ENCODE data around the gene PCDHGA9. TPM values are rescaled to one million over a fixed set of nuclear protein-coding genes. Genes with fewer than 3 reads are reported as not detected.
"Not testable (repeated sequence)": the region's sequence is repeated elsewhere in the genome, so short reads cannot be mapped to it uniquely, and the experiment has no call there.

PCDHGA9 gene
- total RNA-seq, 1 experiment from 2014 or later, result 1.9 TPM

DNA sequence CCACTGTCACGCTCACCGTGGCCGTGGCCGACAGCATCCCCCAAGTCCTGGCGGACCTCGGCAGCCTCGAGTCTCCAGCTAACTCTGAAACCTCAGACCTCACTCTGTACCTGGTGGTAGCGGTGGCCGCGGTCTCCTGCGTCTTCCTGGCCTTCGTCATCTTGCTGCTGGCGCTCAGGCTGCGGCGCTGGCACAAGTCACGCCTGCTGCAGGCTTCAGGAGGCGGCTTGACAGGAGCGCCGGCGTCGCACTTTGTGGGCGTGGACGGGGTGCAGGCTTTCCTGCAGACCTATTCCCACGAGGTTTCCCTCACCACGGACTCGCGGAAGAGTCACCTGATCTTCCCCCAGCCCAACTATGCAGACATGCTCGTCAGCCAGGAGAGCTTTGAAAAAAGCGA, 30.1 kb downstream of the PCDHGA9 start:
- BruUV-seq (replicated peaks); H3K36me3 ChIP-seq (ENCODE audit: low read depth, low read length); ATAC-seq; H3K27ac ChIP-seq (ENCODE audit: low read length); POLR2A ChIA-PET (ENCODE audit: unreplicated experiment); H3K9me2 ChIP-seq (replicated peaks; ENCODE audit: low read length); DNase-seq; H3F3A ChIP-seq (ENCODE audit: low read length, unreplicated experiment); H2AFZ ChIP-seq (ENCODE audit: low read length); intact Hi-C loops (cut with micrococcal nuclease); H4K20me1 ChIP-seq (ENCODE audit: low read length); H3K79me2 ChIP-seq (ENCODE audit: low read length); H3K9ac ChIP-seq (ENCODE audit: low read length); H3K4me2 ChIP-seq (ENCODE audit: low read length); H3K4me3 ChIP-seq (ENCODE audit: low read length); CTCF ChIA-PET; H3K27me3 ChIP-seq (ENCODE audit: low read length); H3K9me3 ChIP-seq (ENCODE audit: low read length); H3K4me1 ChIP-seq (ENCODE audit: insufficient read depth, low read length): not testable (repeated sequence)

GRCh38 chr5:141434006-141434405, 31.4 kb downstream of the PCDHGA9 start:
- intact Hi-C loops (cut with micrococcal nuclease), result no loop called here
- ATAC-seq, result no peak
- no TSS peak for BruUV-seq (replicated peaks)

DNA sequence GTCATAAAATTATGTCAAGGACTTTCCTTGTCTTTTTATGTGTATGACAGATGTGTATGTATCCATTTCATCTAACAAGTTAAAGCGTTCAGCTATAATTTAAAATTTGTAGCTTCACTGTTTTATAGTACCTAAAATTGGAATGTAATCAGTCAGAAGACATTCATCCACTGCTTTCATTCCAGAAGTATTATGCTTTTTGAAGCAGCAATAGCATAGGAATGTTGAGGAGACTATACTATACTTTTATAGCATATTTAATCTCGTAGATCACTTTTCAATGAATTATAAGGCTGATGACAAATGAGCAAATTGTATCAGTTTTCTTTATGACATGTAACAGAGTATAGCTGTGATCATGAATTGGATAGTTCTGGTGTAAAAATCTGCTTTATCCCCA, 34.6 kb downstream of the PCDHGA9 start:
- H3K4me2 ChIP-seq (ENCODE audit: low read length), result no peak overlapping the region
- no peak overlapping the region for H2AFZ ChIP-seq (ENCODE audit: low read length)
- POLR2A ChIA-PET (ENCODE audit: unreplicated experiment), result no interaction called here
- no peaks in the 10 kb centered on the region for H3K27me3 ChIP-seq (ENCODE audit: low read length)
- H3K27ac ChIP-seq (ENCODE audit: low read length), result no peak overlapping the region
- no peaks in the 10 kb centered on the region for H3K79me2 ChIP-seq (ENCODE audit: low read length)
- H3K9me3 ChIP-seq (ENCODE audit: low read length), result no peaks in the 10 kb centered on the region
- CTCF ChIA-PET, result no interaction called here
- intact Hi-C loops (cut with micrococcal nuclease), result no loop called here
- no peaks in the 10 kb centered on the region for H3F3A ChIP-seq (ENCODE audit: low read length, unreplicated experiment)
- H3K4me1 ChIP-seq (ENCODE audit: insufficient read depth, low read length), result no peaks in the 10 kb centered on the region
- ATAC-seq, result no peak
- TF ChIP-seq, protein P1, sequence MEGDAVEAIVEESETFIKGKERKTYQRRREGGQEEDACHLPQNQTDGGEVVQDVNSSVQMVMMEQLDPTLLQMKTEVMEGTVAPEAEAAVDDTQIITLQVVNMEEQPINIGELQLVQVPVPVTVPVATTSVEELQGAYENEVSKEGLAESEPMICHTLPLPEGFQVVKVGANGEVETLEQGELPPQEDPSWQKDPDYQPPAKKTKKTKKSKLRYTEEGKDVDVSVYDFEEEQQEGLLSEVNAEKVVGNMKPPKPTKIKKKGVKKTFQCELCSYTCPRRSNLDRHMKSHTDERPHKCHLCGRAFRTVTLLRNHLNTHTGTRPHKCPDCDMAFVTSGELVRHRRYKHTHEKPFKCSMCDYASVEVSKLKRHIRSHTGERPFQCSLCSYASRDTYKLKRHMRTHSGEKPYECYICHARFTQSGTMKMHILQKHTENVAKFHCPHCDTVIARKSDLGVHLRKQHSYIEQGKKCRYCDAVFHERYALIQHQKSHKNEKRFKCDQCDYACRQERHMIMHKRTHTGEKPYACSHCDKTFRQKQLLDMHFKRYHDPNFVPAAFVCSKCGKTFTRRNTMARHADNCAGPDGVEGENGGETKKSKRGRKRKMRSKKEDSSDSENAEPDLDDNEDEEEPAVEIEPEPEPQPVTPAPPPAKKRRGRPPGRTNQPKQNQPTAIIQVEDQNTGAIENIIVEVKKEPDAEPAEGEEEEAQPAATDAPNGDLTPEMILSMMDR (conservative IDR thresholded peaks at IDR 0.05; ENCODE audit: low read depth, low read length), result no peak
- TF ChIP-seq EZH2 (IDR thresholded peaks at IDR 0.05; ENCODE audit: low read length, unreplicated experiment) (no peak), EZH2phosphoT487 (IDR thresholded peaks at IDR 0.05; ENCODE audit: borderline replicate concordance, low read length) (no peak)
- no peaks in the 10 kb centered on the region for H3K9me2 ChIP-seq (replicated peaks; ENCODE audit: low read length)
- H3K9ac ChIP-seq (ENCODE audit: low read length), result no peak overlapping the region
- H3K36me3 ChIP-seq (ENCODE audit: low read depth, low read length), result no peaks in the 10 kb centered on the region
- no peaks in the 10 kb centered on the region for H4K20me1 ChIP-seq (ENCODE audit: low read length)
- no TSS peak for BruUV-seq (replicated peaks)
- no peak for DNase-seq
- H3K4me3 ChIP-seq (ENCODE audit: low read length), result no peak overlapping the region

More at GRCh38 chr5:141434006-141434405, 31.4 kb downstream of the PCDHGA9 start:
- H3F3A ChIP-seq (ENCODE audit: low read length, unreplicated experiment), result no peaks in the 10 kb centered on the region
- no peaks in the 10 kb centered on the region for H3K36me3 ChIP-seq (ENCODE audit: low read depth, low read length)
- no peak for TF ChIP-seq EZH2 (IDR thresholded peaks at IDR 0.05; ENCODE audit: low read length, unreplicated experiment)
- TF ChIP-seq, protein P1 (conservative IDR thresholded peaks at IDR 0.05; ENCODE audit: low read depth, low read length), result no peak
- TF ChIP-seq EZH2phosphoT487 (IDR thresholded peaks at IDR 0.05; ENCODE audit: borderline replicate concordance, low read length), result no peak
- no peak overlapping the region for H3K4me3 ChIP-seq (ENCODE audit: low read length)
- no peaks in the 10 kb centered on the region for H3K79me2 ChIP-seq (ENCODE audit: low read length)
- no peaks in the 10 kb centered on the region for H3K9me2 ChIP-seq (replicated peaks; ENCODE audit: low read length)
- H3K27ac ChIP-seq (ENCODE audit: low read length), result no peak overlapping the region
- CTCF ChIA-PET, result no interaction called here
- no peaks in the 10 kb centered on the region for H4K20me1 ChIP-seq (ENCODE audit: low read length)
- no peak for DNase-seq
- no peaks in the 10 kb centered on the region for H3K27me3 ChIP-seq (ENCODE audit: low read length)
- 0 out of 2 replicates have a peak, but pooled peaks cover 4% of the 10 kb centered on the region for H3K9me3 ChIP-seq (ENCODE audit: low read length)
- H2AFZ ChIP-seq (ENCODE audit: low read length), result no peak overlapping the region
- H3K4me2 ChIP-seq (ENCODE audit: low read length), result no peak overlapping the region
- H3K4me1 ChIP-seq (ENCODE audit: insufficient read depth, low read length), result no peaks in the 10 kb centered on the region
- no peak overlapping the region for H3K9ac ChIP-seq (ENCODE audit: low read length)
- POLR2A ChIA-PET (ENCODE audit: unreplicated experiment), result no interaction called here

All from PC-3 (cell line).